ENCODE measurements around the gene OPN3. TPM values are rescaled to one million over a fixed set of nuclear protein-coding genes. Genes with fewer than 3 reads are reported as not detected.

The OPN3 gene
- total and polyA plus RNA-seq, 4 donors, result 11.3 to 19.1 (median 15.5) TPM

DNA sequence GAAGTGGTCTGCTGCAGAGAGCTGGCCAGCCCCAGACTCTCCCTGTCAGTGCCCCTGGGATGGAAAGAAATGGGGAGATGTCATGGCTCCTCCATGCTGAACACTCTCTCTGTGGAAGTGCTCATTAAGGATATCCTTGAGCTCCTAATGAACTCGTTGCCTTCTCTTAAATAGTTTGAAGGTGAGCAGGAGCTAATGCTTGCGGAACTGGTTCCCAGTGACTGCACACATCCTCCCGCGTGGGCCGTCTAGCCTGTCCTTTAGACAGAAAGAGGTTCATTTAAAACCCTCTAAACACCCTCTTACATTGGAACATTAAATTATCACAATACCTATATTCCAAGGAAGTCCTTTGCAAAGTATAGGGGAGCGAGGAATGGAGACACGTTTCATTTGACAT, 6.0 kb upstream of the OPN3 start:
- H3K4me1 ChIP-seq (ENCODE audit: control insufficient read depth in 4 of 4, insufficient read depth in 4 of 4, low read length in 3 of 4), result peaks cover 0 to 7% (median 2%) of the 10 kb centered on the region in 4 donors
- H3K36me3 ChIP-seq (ENCODE audit: control insufficient read depth in 4 of 4, insufficient read depth in 3 of 4, low read depth in 1 of 4, low read length in 3 of 4), result no peaks in the 10 kb centered on the region
- no peaks in the 10 kb centered on the region for H3K9me3 ChIP-seq (ENCODE audit: control insufficient read depth in 4 of 4, low read length in 3 of 4)
- no peak overlapping the region for H3K4me3 ChIP-seq (ENCODE audit: low read depth in 1 of 3, low read length in 3 of 3)
- H3K27me3 ChIP-seq (ENCODE audit: control insufficient read depth in 4 of 4, insufficient read depth in 4 of 4, low read length in 3 of 4), result no peaks in the 10 kb centered on the region
- no peak overlapping the region for H3K27ac ChIP-seq (ENCODE audit: low read depth in 1 of 2, low read length in 2 of 2)
- no peak for TF ChIP-seq NR2F2 (IDR thresholded peaks at IDR 0.05)
- TF ChIP-seq FOXA2 (IDR thresholded peaks at IDR 0.05), result no peak
- TF ChIP-seq RXRA (IDR thresholded peaks at IDR 0.05), result no peak
- no peak for TF ChIP-seq JUND (IDR thresholded peaks at IDR 0.05)
- TF ChIP-seq, protein P1, sequence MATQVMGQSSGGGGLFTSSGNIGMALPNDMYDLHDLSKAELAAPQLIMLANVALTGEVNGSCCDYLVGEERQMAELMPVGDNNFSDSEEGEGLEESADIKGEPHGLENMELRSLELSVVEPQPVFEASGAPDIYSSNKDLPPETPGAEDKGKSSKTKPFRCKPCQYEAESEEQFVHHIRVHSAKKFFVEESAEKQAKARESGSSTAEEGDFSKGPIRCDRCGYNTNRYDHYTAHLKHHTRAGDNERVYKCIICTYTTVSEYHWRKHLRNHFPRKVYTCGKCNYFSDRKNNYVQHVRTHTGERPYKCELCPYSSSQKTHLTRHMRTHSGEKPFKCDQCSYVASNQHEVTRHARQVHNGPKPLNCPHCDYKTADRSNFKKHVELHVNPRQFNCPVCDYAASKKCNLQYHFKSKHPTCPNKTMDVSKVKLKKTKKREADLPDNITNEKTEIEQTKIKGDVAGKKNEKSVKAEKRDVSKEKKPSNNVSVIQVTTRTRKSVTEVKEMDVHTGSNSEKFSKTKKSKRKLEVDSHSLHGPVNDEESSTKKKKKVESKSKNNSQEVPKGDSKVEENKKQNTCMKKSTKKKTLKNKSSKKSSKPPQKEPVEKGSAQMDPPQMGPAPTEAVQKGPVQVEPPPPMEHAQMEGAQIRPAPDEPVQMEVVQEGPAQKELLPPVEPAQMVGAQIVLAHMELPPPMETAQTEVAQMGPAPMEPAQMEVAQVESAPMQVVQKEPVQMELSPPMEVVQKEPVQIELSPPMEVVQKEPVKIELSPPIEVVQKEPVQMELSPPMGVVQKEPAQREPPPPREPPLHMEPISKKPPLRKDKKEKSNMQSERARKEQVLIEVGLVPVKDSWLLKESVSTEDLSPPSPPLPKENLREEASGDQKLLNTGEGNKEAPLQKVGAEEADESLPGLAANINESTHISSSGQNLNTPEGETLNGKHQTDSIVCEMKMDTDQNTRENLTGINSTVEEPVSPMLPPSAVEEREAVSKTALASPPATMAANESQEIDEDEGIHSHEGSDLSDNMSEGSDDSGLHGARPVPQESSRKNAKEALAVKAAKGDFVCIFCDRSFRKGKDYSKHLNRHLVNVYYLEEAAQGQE (IDR thresholded peaks at IDR 0.05), result no peak
- no peak for TF ChIP-seq HNF4A (conservative IDR thresholded peaks at IDR 0.05)
- no peak for TF ChIP-seq EGR1 (IDR thresholded peaks at IDR 0.05; ENCODE audit: low read depth in 2 of 2)
- TF ChIP-seq GABPA (IDR thresholded peaks at IDR 0.05 in 1 of 2, conservative IDR thresholded peaks at IDR 0.05 in 1 of 2), result no peak
- no peak for TF ChIP-seq FOXA1 (IDR thresholded peaks at IDR 0.05)
- TF ChIP-seq MAX (IDR thresholded peaks at IDR 0.05), result no peak
- no peak for TF ChIP-seq YY1 (IDR thresholded peaks at IDR 0.05)
- no peak for TF ChIP-seq TAF1 (conservative IDR thresholded peaks at IDR 0.05)
- TF ChIP-seq, protein P2, sequence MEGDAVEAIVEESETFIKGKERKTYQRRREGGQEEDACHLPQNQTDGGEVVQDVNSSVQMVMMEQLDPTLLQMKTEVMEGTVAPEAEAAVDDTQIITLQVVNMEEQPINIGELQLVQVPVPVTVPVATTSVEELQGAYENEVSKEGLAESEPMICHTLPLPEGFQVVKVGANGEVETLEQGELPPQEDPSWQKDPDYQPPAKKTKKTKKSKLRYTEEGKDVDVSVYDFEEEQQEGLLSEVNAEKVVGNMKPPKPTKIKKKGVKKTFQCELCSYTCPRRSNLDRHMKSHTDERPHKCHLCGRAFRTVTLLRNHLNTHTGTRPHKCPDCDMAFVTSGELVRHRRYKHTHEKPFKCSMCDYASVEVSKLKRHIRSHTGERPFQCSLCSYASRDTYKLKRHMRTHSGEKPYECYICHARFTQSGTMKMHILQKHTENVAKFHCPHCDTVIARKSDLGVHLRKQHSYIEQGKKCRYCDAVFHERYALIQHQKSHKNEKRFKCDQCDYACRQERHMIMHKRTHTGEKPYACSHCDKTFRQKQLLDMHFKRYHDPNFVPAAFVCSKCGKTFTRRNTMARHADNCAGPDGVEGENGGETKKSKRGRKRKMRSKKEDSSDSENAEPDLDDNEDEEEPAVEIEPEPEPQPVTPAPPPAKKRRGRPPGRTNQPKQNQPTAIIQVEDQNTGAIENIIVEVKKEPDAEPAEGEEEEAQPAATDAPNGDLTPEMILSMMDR (IDR thresholded peaks at IDR 0.05; ENCODE audit: low read depth, low read length, missing input control), result no peak
- H3K9ac ChIP-seq (ENCODE audit: low read depth in 1 of 2, low read length in 2 of 2), result no peak overlapping the region
- DNase-seq (ENCODE audit: low spot score), result no peak
- WGBS, result 93% methylated on average over 7 of the region's 7 CpGs

- 86% methylated on average over 4 of the region's 4 CpGs for WGBS
- TF ChIP-seq HNF4G (IDR thresholded peaks at IDR 0.05), result no peak
- no peak for TF ChIP-seq GABPA (IDR thresholded peaks at IDR 0.05 in 1 of 2, conservative IDR thresholded peaks at IDR 0.05 in 1 of 2)
- TF ChIP-seq YY1 (IDR thresholded peaks at IDR 0.05), result no peak
- TF ChIP-seq HNF4A (conservative IDR thresholded peaks at IDR 0.05), result no peak
- TF ChIP-seq SP1 (IDR thresholded peaks at IDR 0.05), result no peak
- no peak for TF ChIP-seq EGR1 (IDR thresholded peaks at IDR 0.05; ENCODE audit: low read depth in 2 of 2)
- TF ChIP-seq, protein P3, sequence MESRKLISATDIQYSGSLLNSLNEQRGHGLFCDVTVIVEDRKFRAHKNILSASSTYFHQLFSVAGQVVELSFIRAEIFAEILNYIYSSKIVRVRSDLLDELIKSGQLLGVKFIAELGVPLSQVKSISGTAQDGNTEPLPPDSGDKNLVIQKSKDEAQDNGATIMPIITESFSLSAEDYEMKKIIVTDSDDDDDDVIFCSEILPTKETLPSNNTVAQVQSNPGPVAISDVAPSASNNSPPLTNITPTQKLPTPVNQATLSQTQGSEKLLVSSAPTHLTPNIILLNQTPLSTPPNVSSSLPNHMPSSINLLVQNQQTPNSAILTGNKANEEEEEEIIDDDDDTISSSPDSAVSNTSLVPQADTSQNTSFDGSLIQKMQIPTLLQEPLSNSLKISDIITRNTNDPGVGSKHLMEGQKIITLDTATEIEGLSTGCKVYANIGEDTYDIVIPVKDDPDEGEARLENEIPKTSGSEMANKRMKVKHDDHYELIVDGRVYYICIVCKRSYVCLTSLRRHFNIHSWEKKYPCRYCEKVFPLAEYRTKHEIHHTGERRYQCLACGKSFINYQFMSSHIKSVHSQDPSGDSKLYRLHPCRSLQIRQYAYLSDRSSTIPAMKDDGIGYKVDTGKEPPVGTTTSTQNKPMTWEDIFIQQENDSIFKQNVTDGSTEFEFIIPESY (IDR thresholded peaks at IDR 0.05), result no peak
- TF ChIP-seq, protein P2 (IDR thresholded peaks at IDR 0.05; ENCODE audit: low read depth, low read length, missing input control), result no peak
Measured at GRCh38 chr1:241645199-241645598, 5.0 kb upstream of the OPN3 start.

More at GRCh38 chr1:241645199-241645598, 5.0 kb upstream of the OPN3 start:
- H3K4me1 ChIP-seq (ENCODE audit: control insufficient read depth in 4 of 4, insufficient read depth in 4 of 4, low read length in 3 of 4), result peaks cover 0 to 10% (median 5%) of the 10 kb centered on the region in 4 donors
- no peaks in the 10 kb centered on the region for H3K9me3 ChIP-seq (ENCODE audit: control insufficient read depth in 4 of 4, low read length in 3 of 4)
- H3K4me3 ChIP-seq (ENCODE audit: low read depth in 1 of 3, low read length in 3 of 3), result no peak overlapping the region
- no peak overlapping the region for H3K9ac ChIP-seq (ENCODE audit: low read depth in 1 of 2, low read length in 2 of 2)
- DNase-seq (ENCODE audit: low spot score), result no peak
- no peak overlapping the region for H3K27ac ChIP-seq (ENCODE audit: low read depth in 1 of 2, low read length in 2 of 2)
- H3K27me3 ChIP-seq (ENCODE audit: control insufficient read depth in 4 of 4, insufficient read depth in 4 of 4, low read length in 3 of 4), result no peaks in the 10 kb centered on the region
- no peaks in the 10 kb centered on the region for H3K36me3 ChIP-seq (ENCODE audit: control insufficient read depth in 4 of 4, insufficient read depth in 3 of 4, low read depth in 1 of 4, low read length in 3 of 4)
